ENCODE data around the gene EPC1.
"Not testable (repeated sequence)": the region's sequence is repeated elsewhere in the genome, so short reads cannot be mapped to it uniquely, and the experiment has no call there.

The EPC1 gene

GRCh38 chr10:32393911-32394310 lies 47.0 kb upstream of the EPC1 start (continued):
- TF ChIP-seq, protein P1, sequence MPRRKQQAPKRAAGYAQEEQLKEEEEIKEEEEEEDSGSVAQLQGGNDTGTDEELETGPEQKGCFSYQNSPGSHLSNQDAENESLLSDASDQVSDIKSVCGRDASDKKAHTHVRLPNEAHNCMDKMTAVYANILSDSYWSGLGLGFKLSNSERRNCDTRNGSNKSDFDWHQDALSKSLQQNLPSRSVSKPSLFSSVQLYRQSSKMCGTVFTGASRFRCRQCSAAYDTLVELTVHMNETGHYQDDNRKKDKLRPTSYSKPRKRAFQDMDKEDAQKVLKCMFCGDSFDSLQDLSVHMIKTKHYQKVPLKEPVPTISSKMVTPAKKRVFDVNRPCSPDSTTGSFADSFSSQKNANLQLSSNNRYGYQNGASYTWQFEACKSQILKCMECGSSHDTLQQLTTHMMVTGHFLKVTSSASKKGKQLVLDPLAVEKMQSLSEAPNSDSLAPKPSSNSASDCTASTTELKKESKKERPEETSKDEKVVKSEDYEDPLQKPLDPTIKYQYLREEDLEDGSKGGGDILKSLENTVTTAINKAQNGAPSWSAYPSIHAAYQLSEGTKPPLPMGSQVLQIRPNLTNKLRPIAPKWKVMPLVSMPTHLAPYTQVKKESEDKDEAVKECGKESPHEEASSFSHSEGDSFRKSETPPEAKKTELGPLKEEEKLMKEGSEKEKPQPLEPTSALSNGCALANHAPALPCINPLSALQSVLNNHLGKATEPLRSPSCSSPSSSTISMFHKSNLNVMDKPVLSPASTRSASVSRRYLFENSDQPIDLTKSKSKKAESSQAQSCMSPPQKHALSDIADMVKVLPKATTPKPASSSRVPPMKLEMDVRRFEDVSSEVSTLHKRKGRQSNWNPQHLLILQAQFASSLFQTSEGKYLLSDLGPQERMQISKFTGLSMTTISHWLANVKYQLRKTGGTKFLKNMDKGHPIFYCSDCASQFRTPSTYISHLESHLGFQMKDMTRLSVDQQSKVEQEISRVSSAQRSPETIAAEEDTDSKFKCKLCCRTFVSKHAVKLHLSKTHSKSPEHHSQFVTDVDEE (CRISPR knock-in tag; IDR thresholded peaks at IDR 0.05) = no peak
- TF ChIP-seq OSR1 (CRISPR knock-in tag; IDR thresholded peaks at IDR 0.05) = no peak

GRCh38 chr10:32392284-32392683 lies 45.3 kb upstream of the EPC1 start:
- peak; percentile 81 for TF ChIP-seq ZNF8 (CRISPR knock-in tag; IDR thresholded peaks at IDR 0.05)
- not testable (repeated sequence) for ATAC-seq

GRCh38 chr10:32390193-32390592 lies 43.2 kb upstream of the EPC1 start:
- TF ChIP-seq ISL1 (CRISPR knock-in tag; IDR thresholded peaks at IDR 0.05) = no peak
- no peak for TF ChIP-seq ZFP3 (CRISPR knock-in tag; IDR thresholded peaks at IDR 0.05)
- no peak for TF ChIP-seq TCF4 (CRISPR knock-in tag; IDR thresholded peaks at IDR 0.05; ENCODE audit: borderline replicate concordance)
- no peak for TF ChIP-seq BACH2 (CRISPR knock-in tag; IDR thresholded peaks at IDR 0.05; ENCODE audit: borderline replicate concordance)
- TF ChIP-seq ZNF70 (CRISPR knock-in tag; IDR thresholded peaks at IDR 0.05) = no peak
- TF ChIP-seq, protein P1 (CRISPR knock-in tag; IDR thresholded peaks at IDR 0.05) = no peak
- no peak for TF ChIP-seq ESRRG (CRISPR knock-in tag; IDR thresholded peaks at IDR 0.05)
- ATAC-seq = no peak

DNA sequence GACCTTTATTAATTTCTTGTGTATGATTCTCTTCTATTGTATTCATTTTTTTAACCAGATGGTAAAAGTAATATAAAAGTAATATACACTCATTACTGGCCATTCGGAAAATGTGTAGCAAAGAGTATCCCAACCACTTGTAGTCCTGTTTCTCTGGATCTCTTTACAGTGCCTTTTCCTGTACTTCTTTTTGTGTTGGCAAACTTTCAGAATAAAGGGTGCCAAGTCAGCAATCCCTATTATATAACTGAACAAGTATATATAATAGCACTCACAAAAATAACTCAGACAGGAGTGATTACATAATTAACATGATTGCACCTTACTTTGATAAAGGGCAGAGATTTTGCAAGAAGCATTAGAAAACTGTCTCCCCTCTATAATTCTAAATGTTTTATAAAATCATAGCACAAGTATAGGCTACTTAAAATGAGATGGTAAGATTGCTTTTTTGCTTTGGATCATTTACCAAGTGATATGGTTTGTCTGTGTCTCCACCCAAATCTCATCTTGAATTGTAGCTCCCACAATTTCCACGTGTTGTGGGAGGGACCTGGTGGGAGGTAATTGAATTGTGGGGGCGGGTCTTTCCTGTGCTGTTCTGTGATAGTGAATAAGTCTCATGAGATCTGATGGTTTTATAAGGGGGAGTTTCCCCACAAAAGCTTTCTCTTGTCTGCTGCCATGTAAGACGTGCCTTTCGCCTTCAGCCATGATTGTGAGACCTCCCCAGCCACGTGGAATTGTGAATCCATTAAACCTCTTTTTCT lies 41.5 kb upstream of the EPC1 start:
- TF ChIP-seq ZC3H10 (CRISPR knock-in tag; IDR thresholded peaks at IDR 0.05) (no peak), OSR1 (CRISPR knock-in tag; IDR thresholded peaks at IDR 0.05) (no peak), ZFP3 (CRISPR knock-in tag; IDR thresholded peaks at IDR 0.05) (no peak), POU6F1 (CRISPR knock-in tag; IDR thresholded peaks at IDR 0.05; ENCODE audit: borderline replicate concordance, low read depth) (no peak), PPARA (CRISPR knock-in tag; IDR thresholded peaks at IDR 0.05; ENCODE audit: borderline replicate concordance) (no peak), CSDC2 (CRISPR knock-in tag; IDR thresholded peaks at IDR 0.05) (no peak), SNAI2 (CRISPR knock-in tag; IDR thresholded peaks at IDR 0.05) (no peak), GLIS3 (CRISPR knock-in tag; IDR thresholded peaks at IDR 0.05) (no peak), ZFP30 (CRISPR knock-in tag; IDR thresholded peaks at IDR 0.05) (no peak), BACH2 (CRISPR knock-in tag; IDR thresholded peaks at IDR 0.05; ENCODE audit: borderline replicate concordance) (no peak), TCF4 (CRISPR knock-in tag; IDR thresholded peaks at IDR 0.05; ENCODE audit: borderline replicate concordance) (no peak), ESRRG (CRISPR knock-in tag; IDR thresholded peaks at IDR 0.05) (no peak), RARB (CRISPR knock-in tag; IDR thresholded peaks at IDR 0.05) (no peak), ZNF8 (CRISPR knock-in tag; IDR thresholded peaks at IDR 0.05) (no peak), ZNF565 (CRISPR knock-in tag; conservative IDR thresholded peaks at IDR 0.05; ENCODE audit: low read depth) (no peak), TOX (CRISPR knock-in tag; IDR thresholded peaks at IDR 0.05; ENCODE audit: borderline replicate concordance) (no peak), ZNF70 (CRISPR knock-in tag; IDR thresholded peaks at IDR 0.05) (no peak)
- TF ChIP-seq, protein P2, sequence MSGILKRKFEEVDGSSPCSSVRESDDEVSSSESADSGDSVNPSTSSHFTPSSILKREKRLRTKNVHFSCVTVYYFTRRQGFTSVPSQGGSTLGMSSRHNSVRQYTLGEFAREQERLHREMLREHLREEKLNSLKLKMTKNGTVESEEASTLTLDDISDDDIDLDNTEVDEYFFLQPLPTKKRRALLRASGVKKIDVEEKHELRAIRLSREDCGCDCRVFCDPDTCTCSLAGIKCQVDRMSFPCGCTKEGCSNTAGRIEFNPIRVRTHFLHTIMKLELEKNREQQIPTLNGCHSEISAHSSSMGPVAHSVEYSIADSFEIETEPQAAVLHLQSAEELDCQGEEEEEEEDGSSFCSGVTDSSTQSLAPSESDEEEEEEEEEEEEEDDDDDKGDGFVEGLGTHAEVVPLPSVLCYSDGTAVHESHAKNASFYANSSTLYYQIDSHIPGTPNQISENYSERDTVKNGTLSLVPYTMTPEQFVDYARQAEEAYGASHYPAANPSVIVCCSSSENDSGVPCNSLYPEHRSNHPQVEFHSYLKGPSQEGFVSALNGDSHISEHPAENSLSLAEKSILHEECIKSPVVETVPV (CRISPR knock-in tag; IDR thresholded peaks at IDR 0.05) = no peak
- TF ChIP-seq, protein P3, sequence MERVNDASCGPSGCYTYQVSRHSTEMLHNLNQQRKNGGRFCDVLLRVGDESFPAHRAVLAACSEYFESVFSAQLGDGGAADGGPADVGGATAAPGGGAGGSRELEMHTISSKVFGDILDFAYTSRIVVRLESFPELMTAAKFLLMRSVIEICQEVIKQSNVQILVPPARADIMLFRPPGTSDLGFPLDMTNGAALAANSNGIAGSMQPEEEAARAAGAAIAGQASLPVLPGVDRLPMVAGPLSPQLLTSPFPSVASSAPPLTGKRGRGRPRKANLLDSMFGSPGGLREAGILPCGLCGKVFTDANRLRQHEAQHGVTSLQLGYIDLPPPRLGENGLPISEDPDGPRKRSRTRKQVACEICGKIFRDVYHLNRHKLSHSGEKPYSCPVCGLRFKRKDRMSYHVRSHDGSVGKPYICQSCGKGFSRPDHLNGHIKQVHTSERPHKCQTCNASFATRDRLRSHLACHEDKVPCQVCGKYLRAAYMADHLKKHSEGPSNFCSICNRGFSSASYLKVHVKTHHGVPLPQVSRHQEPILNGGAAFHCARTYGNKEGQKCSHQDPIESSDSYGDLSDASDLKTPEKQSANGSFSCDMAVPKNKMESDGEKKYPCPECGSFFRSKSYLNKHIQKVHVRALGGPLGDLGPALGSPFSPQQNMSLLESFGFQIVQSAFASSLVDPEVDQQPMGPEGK (CRISPR knock-in tag; IDR thresholded peaks at IDR 0.05; ENCODE audit: borderline replicate concordance) = no peak
- no peak for ATAC-seq

All from SK-N-SH treated with all-trans-retinoic acid at 6 μM for 48 hours (cell line).